ENCODE results near the gene ANKLE1. TPM values are rescaled to one million over a fixed set of nuclear protein-coding genes. Genes with fewer than 3 reads are reported as not detected.
A peak's percentile ranks its signal among the peaks of the same experiment; 100 is the strongest.
"Not testable (repeated sequence)": the region's sequence is repeated elsewhere in the genome, so short reads cannot be mapped to it uniquely, and the experiment has no call there.

ANKLE1 gene
- total RNA-seq, 1 experiment from 2014 or later = 9.1 TPM

DNA sequence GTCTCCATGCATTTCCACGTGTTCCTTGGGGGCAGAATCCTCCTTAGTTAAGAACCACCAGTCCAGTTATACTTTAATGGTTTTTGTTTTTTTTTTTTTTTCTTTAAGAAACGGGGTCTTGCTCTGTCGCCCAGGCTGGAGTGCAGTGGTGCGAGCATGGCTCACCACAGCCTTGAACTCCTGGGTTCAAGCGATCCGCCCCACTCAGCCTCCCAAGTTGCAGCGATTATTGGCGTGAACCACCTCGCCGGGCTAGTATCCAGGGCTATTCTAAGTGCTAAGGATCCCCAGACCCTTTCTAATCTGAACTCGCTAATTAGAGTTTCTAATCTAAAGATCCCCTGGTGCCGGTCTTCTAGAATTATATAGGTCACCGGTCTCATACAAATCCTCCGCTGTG, 11.9 kb downstream of the ANKLE1 start:
- ChIA-PET POLR2A (interaction anchor here (0.7 to 2.8 kb wide), 10 partner anchors 9 to 170 kb away, joined by 3 to 17 read pairs (median 5); partner anchors contain the start of genes DDA1, MRPL34 and USE1), CTCF (interaction anchor here (0.7 to 3.3 kb wide), 15 partner anchors 9 to 110 kb away, joined by 3 to 60 read pairs (median 6); partner anchors contain the start of genes ANKLE1, ANO8, CCDC194 and DDA1)
- Mint-ChIP-seq H3K36me3 (peaks cover 23% of the 10 kb centered on the region), H3K9me3 (peaks cover 5% of the 10 kb centered on the region), H3K4me1 (peaks cover 10% of the 10 kb centered on the region), H3K27ac (peak overlapping the region; percentile 68; the same call in 1 of the 2 replicates), H3K27me3 (ENCODE audit: low read depth) (no peaks in the 10 kb centered on the region; the same call in 1 of the 2 replicates), H3K4me3 (peak overlapping the region; percentile 59)
- DNase-seq (ENCODE audit: low spot score) = no peak
- TF ChIP-seq, protein P1, sequence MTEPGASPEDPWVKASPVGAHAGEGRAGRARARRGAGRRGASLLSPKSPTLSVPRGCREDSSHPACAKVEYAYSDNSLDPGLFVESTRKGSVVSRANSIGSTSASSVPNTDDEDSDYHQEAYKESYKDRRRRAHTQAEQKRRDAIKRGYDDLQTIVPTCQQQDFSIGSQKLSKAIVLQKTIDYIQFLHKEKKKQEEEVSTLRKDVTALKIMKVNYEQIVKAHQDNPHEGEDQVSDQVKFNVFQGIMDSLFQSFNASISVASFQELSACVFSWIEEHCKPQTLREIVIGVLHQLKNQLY (CRISPR knock-in tag; IDR thresholded peaks at IDR 0.05) = no peak
- TF ChIP-seq ZNF121 (CRISPR knock-in tag; IDR thresholded peaks at IDR 0.05) = peak; percentile 70
- no peak for ATAC-seq

DNA sequence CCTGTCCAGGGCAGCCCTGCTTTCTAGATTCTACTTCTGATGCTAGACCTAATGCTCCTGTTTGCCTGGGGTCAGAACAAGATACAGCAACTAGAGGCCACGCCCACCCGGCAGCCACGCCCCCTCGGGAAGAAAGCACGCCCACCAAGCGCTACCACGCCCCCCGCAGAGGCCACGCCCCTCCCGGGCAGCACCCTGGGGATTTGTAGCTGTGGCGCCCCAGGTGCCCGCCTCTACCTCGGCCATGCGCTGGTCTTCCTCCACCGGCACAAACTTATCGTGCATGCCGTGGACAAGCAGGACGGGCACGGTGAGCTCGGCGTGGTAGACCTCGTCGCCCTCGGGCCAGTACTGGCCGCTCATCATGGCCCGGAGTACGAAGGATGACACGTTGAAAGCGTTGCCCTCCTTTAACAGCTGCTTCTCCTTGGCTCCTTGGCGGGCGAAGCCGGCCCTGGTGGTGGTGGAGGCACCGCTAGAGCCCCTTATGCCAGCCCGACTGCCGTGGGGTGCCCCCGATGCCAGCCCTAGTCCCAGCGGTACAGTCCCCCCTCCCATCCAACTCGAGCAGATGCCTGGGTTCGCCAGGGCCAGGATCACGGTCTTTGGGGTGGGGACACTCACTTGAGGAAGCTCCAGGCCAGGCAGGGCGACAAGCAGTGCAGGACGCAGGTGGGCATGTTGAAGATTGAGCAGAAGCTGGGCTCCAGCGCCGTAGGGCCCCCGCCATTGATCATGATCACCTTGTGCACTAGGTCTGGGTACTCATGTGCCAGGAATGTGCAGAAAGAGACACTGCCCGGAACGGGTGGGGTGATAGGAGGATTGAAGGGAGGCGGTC, 12.6 kb downstream of the ANKLE1 start:
- Mint-ChIP-seq H3K36me3 (peaks cover 27% of the 10 kb centered on the region), H3K27me3 (ENCODE audit: low read depth) (no peaks in the 10 kb centered on the region; the same call in 1 of the 2 replicates), H3K4me3 (peak overlapping the region; percentile 59), H3K27ac (peak overlapping the region; percentile 68; the same call in 1 of the 2 replicates), H3K9me3 (peaks cover 5% of the 10 kb centered on the region), H3K4me1 (peaks cover 10% of the 10 kb centered on the region)
- POLR2A ChIA-PET = interaction anchor here (0.5 to 1.8 kb wide), 3 partner anchors 11 to 18 kb away, joined by 3 to 10 read pairs (median 7); partner anchors contain the start of gene DDA1
- ATAC-seq = peak; percentile 4; the same call in 1 of the 2 replicates
- peak; percentile 91 for DNase-seq (ENCODE audit: low spot score)
- CTCF ChIA-PET = interaction anchor here (0.5 to 3.3 kb wide), 10 partner anchors 8 to 510 kb away, joined by 3 to 60 read pairs (median 4); partner anchors contain the start of genes CCDC194, DDA1 and MRPL34
- TF ChIP-seq, protein P2, sequence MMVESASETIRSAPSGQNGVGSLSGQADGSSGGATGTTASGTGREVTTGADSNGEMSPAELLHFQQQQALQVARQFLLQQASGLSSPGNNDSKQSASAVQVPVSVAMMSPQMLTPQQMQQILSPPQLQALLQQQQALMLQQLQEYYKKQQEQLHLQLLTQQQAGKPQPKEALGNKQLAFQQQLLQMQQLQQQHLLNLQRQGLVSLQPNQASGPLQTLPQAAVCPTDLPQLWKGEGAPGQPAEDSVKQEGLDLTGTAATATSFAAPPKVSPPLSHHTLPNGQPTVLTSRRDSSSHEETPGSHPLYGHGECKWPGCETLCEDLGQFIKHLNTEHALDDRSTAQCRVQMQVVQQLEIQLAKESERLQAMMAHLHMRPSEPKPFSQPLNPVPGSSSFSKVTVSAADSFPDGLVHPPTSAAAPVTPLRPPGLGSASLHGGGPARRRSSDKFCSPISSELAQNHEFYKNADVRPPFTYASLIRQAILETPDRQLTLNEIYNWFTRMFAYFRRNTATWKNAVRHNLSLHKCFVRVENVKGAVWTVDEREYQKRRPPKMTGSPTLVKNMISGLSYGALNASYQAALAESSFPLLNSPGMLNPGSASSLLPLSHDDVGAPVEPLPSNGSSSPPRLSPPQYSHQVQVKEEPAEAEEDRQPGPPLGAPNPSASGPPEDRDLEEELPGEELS (CRISPR knock-in tag; IDR thresholded peaks at IDR 0.05) = 0 out of 2 replicates have a peak, but pooled peaks have one; percentile 44
- TF ChIP-seq SP1 (CRISPR knock-in tag; conservative IDR thresholded peaks at IDR 0.05) = peak; percentile 86
- TF ChIP-seq CBFB (CRISPR knock-in tag; IDR thresholded peaks at IDR 0.05; ENCODE audit: low read depth) = no peak

DNA sequence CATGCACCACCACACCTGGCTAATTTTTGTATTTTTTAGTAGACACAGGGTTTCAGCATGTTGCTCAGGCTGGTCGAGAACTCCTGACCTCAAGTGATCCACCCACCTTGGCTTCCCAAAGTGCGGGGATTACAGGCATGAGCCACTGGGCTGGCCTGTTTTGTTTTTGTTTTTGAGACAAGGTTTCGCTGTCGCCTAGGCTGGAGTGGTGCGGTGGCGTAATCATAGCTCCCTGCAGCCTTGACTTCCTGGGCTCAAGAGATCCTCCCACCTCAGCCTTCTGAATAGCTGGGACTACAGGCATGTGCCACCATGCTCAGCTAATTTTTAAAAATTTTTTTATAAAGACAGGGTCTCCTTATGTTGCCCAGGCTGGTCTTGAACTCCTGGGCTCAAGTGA, 13.8 kb downstream of the ANKLE1 start:
- H3K4me1 Mint-ChIP-seq; H3K9me3 Mint-ChIP-seq; H3K27me3 Mint-ChIP-seq (ENCODE audit: low read depth); H3K27ac Mint-ChIP-seq; H3K4me3 Mint-ChIP-seq; DNase-seq (ENCODE audit: low spot score); ATAC-seq: not testable (repeated sequence)
- POLR2A ChIA-PET = interaction anchor here (1.8 kb wide), 1 partner anchor 14 kb away, joined by 10 read pairs; the partner anchor contains the start of gene DDA1
- peaks cover 32% of the 10 kb centered on the region for H3K36me3 Mint-ChIP-seq
- CTCF ChIA-PET = interaction anchor here (3.3 kb wide), 1 partner anchor 11 kb away, joined by 60 read pairs; the partner anchor contains the start of gene MRPL34

DNA sequence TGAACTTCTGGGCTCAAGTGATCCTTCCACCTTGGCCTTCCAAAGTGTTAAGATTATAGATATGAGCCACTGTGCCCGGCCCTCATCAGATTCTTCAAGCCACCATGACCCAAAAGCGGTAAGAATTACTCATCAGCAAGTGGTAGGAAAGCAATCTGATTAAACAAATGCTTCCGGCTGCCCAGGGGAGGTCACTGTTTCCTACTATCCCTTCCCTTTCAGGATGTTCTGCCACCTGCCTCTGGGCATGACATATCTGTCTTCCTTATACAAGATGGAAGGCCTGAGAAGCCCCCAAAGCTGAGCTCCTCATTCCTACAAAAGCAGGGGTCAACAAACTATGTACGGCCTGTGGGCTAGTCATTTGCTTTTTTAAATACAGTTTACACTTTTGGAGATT, 14.6 kb downstream of the ANKLE1 start:
- H3K27me3 Mint-ChIP-seq (ENCODE audit: low read depth) = no peaks in the 10 kb centered on the region
- peak overlapping the region; percentile 45; the same call in 1 of the 2 replicates for H3K27ac Mint-ChIP-seq
- no peak overlapping the region for H3K4me3 Mint-ChIP-seq
- ATAC-seq (no peak), DNase-seq (ENCODE audit: low spot score) (no peak)
- peaks cover 32% of the 10 kb centered on the region for H3K36me3 Mint-ChIP-seq
- POLR2A ChIA-PET = interaction anchor here (1.2 kb wide), 1 partner anchor 9 kb away, joined by 6 read pairs; no protein-coding TSS in a partner anchor
- H3K9me3 Mint-ChIP-seq = peaks cover 5% of the 10 kb centered on the region
- CTCF ChIA-PET = interaction anchor here (0.6 to 1.4 kb wide), 3 partner anchors 9 to 97 kb away, joined by 4 to 5 read pairs (median 4); partner anchors contain the start of gene MRPL34
- peaks cover 10% of the 10 kb centered on the region for H3K4me1 Mint-ChIP-seq
- TF ChIP-seq, protein P3, sequence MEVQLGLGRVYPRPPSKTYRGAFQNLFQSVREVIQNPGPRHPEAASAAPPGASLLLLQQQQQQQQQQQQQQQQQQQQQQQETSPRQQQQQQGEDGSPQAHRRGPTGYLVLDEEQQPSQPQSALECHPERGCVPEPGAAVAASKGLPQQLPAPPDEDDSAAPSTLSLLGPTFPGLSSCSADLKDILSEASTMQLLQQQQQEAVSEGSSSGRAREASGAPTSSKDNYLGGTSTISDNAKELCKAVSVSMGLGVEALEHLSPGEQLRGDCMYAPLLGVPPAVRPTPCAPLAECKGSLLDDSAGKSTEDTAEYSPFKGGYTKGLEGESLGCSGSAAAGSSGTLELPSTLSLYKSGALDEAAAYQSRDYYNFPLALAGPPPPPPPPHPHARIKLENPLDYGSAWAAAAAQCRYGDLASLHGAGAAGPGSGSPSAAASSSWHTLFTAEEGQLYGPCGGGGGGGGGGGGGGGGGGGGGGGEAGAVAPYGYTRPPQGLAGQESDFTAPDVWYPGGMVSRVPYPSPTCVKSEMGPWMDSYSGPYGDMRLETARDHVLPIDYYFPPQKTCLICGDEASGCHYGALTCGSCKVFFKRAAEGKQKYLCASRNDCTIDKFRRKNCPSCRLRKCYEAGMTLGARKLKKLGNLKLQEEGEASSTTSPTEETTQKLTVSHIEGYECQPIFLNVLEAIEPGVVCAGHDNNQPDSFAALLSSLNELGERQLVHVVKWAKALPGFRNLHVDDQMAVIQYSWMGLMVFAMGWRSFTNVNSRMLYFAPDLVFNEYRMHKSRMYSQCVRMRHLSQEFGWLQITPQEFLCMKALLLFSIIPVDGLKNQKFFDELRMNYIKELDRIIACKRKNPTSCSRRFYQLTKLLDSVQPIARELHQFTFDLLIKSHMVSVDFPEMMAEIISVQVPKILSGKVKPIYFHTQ (CRISPR knock-in tag; IDR thresholded peaks at IDR 0.05) = no peak
- TF ChIP-seq, protein P4, sequence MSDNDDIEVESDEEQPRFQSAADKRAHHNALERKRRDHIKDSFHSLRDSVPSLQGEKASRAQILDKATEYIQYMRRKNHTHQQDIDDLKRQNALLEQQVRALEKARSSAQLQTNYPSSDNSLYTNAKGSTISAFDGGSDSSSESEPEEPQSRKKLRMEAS (CRISPR knock-in tag; IDR thresholded peaks at IDR 0.05) = no peak
- TF ChIP-seq, protein P5, sequence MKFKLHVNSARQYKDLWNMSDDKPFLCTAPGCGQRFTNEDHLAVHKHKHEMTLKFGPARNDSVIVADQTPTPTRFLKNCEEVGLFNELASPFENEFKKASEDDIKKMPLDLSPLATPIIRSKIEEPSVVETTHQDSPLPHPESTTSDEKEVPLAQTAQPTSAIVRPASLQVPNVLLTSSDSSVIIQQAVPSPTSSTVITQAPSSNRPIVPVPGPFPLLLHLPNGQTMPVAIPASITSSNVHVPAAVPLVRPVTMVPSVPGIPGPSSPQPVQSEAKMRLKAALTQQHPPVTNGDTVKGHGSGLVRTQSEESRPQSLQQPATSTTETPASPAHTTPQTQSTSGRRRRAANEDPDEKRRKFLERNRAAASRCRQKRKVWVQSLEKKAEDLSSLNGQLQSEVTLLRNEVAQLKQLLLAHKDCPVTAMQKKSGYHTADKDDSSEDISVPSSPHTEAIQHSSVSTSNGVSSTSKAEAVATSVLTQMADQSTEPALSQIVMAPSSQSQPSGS (CRISPR knock-in tag; IDR thresholded peaks at IDR 0.05; ENCODE audit: borderline replicate concordance, low read depth) = no peak
- TF ChIP-seq, protein P6, sequence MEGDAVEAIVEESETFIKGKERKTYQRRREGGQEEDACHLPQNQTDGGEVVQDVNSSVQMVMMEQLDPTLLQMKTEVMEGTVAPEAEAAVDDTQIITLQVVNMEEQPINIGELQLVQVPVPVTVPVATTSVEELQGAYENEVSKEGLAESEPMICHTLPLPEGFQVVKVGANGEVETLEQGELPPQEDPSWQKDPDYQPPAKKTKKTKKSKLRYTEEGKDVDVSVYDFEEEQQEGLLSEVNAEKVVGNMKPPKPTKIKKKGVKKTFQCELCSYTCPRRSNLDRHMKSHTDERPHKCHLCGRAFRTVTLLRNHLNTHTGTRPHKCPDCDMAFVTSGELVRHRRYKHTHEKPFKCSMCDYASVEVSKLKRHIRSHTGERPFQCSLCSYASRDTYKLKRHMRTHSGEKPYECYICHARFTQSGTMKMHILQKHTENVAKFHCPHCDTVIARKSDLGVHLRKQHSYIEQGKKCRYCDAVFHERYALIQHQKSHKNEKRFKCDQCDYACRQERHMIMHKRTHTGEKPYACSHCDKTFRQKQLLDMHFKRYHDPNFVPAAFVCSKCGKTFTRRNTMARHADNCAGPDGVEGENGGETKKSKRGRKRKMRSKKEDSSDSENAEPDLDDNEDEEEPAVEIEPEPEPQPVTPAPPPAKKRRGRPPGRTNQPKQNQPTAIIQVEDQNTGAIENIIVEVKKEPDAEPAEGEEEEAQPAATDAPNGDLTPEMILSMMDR (IDR thresholded peaks at IDR 0.05) = no peak
- TF ChIP-seq ZNF416 (CRISPR knock-in tag; IDR thresholded peaks at IDR 0.05) (no peak), ZNF219 (CRISPR knock-in tag; IDR thresholded peaks at IDR 0.05; ENCODE audit: borderline replicate concordance) (no peak)
- TF ChIP-seq, protein P7, sequence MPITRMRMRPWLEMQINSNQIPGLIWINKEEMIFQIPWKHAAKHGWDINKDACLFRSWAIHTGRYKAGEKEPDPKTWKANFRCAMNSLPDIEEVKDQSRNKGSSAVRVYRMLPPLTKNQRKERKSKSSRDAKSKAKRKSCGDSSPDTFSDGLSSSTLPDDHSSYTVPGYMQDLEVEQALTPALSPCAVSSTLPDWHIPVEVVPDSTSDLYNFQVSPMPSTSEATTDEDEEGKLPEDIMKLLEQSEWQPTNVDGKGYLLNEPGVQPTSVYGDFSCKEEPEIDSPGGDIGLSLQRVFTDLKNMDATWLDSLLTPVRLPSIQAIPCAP (CRISPR knock-in tag; IDR thresholded peaks at IDR 0.05) = no peak
- TF ChIP-seq, protein P8, sequence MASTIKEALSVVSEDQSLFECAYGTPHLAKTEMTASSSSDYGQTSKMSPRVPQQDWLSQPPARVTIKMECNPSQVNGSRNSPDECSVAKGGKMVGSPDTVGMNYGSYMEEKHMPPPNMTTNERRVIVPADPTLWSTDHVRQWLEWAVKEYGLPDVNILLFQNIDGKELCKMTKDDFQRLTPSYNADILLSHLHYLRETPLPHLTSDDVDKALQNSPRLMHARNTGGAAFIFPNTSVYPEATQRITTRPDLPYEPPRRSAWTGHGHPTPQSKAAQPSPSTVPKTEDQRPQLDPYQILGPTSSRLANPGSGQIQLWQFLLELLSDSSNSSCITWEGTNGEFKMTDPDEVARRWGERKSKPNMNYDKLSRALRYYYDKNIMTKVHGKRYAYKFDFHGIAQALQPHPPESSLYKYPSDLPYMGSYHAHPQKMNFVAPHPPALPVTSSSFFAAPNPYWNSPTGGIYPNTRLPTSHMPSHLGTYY (CRISPR knock-in tag; IDR thresholded peaks at IDR 0.05) = no peak

Data from WTC11 (cell line).